ENCODE results near the gene THAP2. TPM values are rescaled to one million over a fixed set of nuclear protein-coding genes. Genes with fewer than 3 reads are reported as not detected.

Gene THAP2
- total and polyA plus RNA-seq, 7 donors = 3.1 to 5.5 (median 4.2) TPM

- intact Hi-C loops (cut with DNase I) = no loop called here
- TF ChIP-seq CTCF (IDR thresholded peaks at IDR 0.05) (no peak), POLR2A (IDR thresholded peaks at IDR 0.05) (no peak), EP300 (IDR thresholded peaks at IDR 0.05) (no peak), POLR2AphosphoS5 (IDR thresholded peaks at IDR 0.05) (no peak)
- WGBS, 2 donors = 84 to 90% methylated on average over 4 of the region's 4 CpGs
- H3K27ac ChIP-seq = no peak overlapping the region
- H3K36me3 ChIP-seq = peaks cover 3 to 59% (median 12%) of the 10 kb centered on the region in 4 donors
- no peaks in the 10 kb centered on the region for H3K9me3 ChIP-seq
- no peaks in the 10 kb centered on the region for H3K27me3 ChIP-seq
- H3K4me3 ChIP-seq = no peak overlapping the region
- peaks cover 0 to 4% (median 2%) of the 10 kb centered on the region in 4 donors for H3K4me1 ChIP-seq
- no peak for DNase-seq
These were observed 15.6 kb upstream of the THAP2 start for GRCh38 chr12:71648537-71648936.

- intact Hi-C loops (cut with DNase I) = no loop called here
- H3K4me3 ChIP-seq = no peak overlapping the region
- peaks cover 0 to 10% (median 2%) of the 10 kb centered on the region in 4 donors for H3K4me1 ChIP-seq
- H3K36me3 ChIP-seq = peaks cover 2 to 57% (median 6%) of the 10 kb centered on the region in 4 donors
- no peak for DNase-seq
- no peak overlapping the region for H3K27ac ChIP-seq
- H3K27me3 ChIP-seq = no peaks in the 10 kb centered on the region
- H3K9me3 ChIP-seq = no peaks in the 10 kb centered on the region
- TF ChIP-seq CTCF (IDR thresholded peaks at IDR 0.05) (no peak), EP300 (IDR thresholded peaks at IDR 0.05) (no peak), POLR2AphosphoS5 (IDR thresholded peaks at IDR 0.05) (no peak), POLR2A (IDR thresholded peaks at IDR 0.05) (no peak)
- WGBS, 2 donors = 91% methylated on average over 2 of the region's 2 CpGs
These were observed 14.7 kb upstream of the THAP2 start for GRCh38 chr12:71649401-71649800.

GRCh38 chr12:71652656-71653055, 11.4 kb upstream of the THAP2 start:
- TF ChIP-seq POLR2AphosphoS5 (IDR thresholded peaks at IDR 0.05) (no peak), CTCF (IDR thresholded peaks at IDR 0.05) (no peak), POLR2A (IDR thresholded peaks at IDR 0.05) (no peak), EP300 (IDR thresholded peaks at IDR 0.05) (no peak)
- peaks cover 0 to 26% (median 12%) of the 10 kb centered on the region in 4 donors for H3K4me1 ChIP-seq
- no peaks in the 10 kb centered on the region for H3K27me3 ChIP-seq
- no peak overlapping the region for H3K4me3 ChIP-seq
- H3K27ac ChIP-seq = no peak overlapping the region
- 85 to 89% methylated on average over 1 of the region's 1 CpG for WGBS, 2 donors
- no peaks in the 10 kb centered on the region for H3K9me3 ChIP-seq
- H3K36me3 ChIP-seq = peaks cover 0 to 51% (median 3%) of the 10 kb centered on the region in 4 donors
- no peak for DNase-seq
- intact Hi-C loops (cut with DNase I) = no loop called here

- H3K4me3 ChIP-seq = no peak overlapping the region
- 96 to 97% methylated on average over 2 of the region's 2 CpGs for WGBS, 2 donors
- DNase-seq = no peak
- TF ChIP-seq CTCF (IDR thresholded peaks at IDR 0.05) = no peak
- no peak for TF ChIP-seq EP300 (IDR thresholded peaks at IDR 0.05)
- no peak for TF ChIP-seq POLR2A (IDR thresholded peaks at IDR 0.05)
- no peak for TF ChIP-seq POLR2AphosphoS5 (IDR thresholded peaks at IDR 0.05)
- H3K9me3 ChIP-seq = no peaks in the 10 kb centered on the region
- peaks cover 0 to 56% (median 5%) of the 10 kb centered on the region in 4 donors for H3K36me3 ChIP-seq
- H3K4me1 ChIP-seq = peaks cover 0 to 25% (median 11%) of the 10 kb centered on the region in 4 donors
- H3K27ac ChIP-seq = no peak overlapping the region
- H3K27me3 ChIP-seq = no peaks in the 10 kb centered on the region
- intact Hi-C loops (cut with DNase I) = no loop called here
These were observed 11.0 kb upstream of the THAP2 start for GRCh38 chr12:71653137-71653536.

- H3K9me3 ChIP-seq = no peaks in the 10 kb centered on the region
- intact Hi-C loops (cut with DNase I) = no loop called here
- 78 to 99% methylated on average over 3 of the region's 3 CpGs for WGBS, 2 donors
- H3K4me1 ChIP-seq = peaks cover 0 to 25% (median 11%) of the 10 kb centered on the region in 4 donors
- no peak overlapping the region for H3K27ac ChIP-seq
- H3K36me3 ChIP-seq = peaks cover 7 to 58% (median 10%) of the 10 kb centered on the region in 4 donors
- no peak for DNase-seq
- no peak for TF ChIP-seq POLR2A (IDR thresholded peaks at IDR 0.05)
- TF ChIP-seq CTCF (IDR thresholded peaks at IDR 0.05) = no peak
- no peak for TF ChIP-seq POLR2AphosphoS5 (IDR thresholded peaks at IDR 0.05)
- no peak for TF ChIP-seq EP300 (IDR thresholded peaks at IDR 0.05)
- H3K27me3 ChIP-seq = no peaks in the 10 kb centered on the region
- H3K4me3 ChIP-seq = no peak overlapping the region
These were observed 9.9 kb upstream of the THAP2 start for GRCh38 chr12:71654200-71654599.
